H1 (cell line): ENCODE results near the gene OLFM2. TPM values are rescaled to one million over a fixed set of nuclear protein-coding genes. Genes with fewer than 3 reads are reported as not detected.

Experiments used
- CTCF ChIA-PET: fragments of 300-600 bp; sonication (Branson Sonifier 250); formaldehyde crosslinking; loops from one replicate; lab custom pipeline; 2021; ENCODE audit not compliant: partially characterized antibody; lab: Charles Lee
- POLR2A ChIA-PET: fragments of 300-600 bp; sonication (Branson Sonifier 250); formaldehyde crosslinking; loops from one replicate; lab custom pipeline; 2021; ENCODE audit warnings: inconsistent platforms; ENCODE audit not compliant: partially characterized antibody; lab: Charles Lee
- DNase-seq, 2 experiments: peaks; one replicate each; pipeline versions ENCODE4 v3.0.0 to v3.0.0-alpha.2; 2010 to 2022; ENCODE audit warnings: low spot score in 2 of 2, low read depth in 1 of 2, mixed read lengths in 1 of 2
- FAIRE-seq: peaks from 2 replicates; lab custom pipeline; 2011; peaks lifted over from hg19 to GRCh38; lab: Jason Lieb, UNC
- H2AFZ ChIP-seq: 2 replicates; pipeline ENCODE4 v1.8.1; 2012; ENCODE audit warnings: low read length, inconsistent platforms
- H2AK5ac ChIP-seq: 2 replicates; pipeline ENCODE4 v1.6.1; 2013; ENCODE audit warnings: low read depth, low read length
- H2BK120ac ChIP-seq: replicated peaks from 2 replicates; pipeline ENCODE3; 2013; ENCODE audit warnings: low read depth, low read length, inconsistent platforms
- H2BK12ac ChIP-seq: 2 replicates; pipeline ENCODE4 v1.6.1; 2013; ENCODE audit warnings: low read depth, low read length
- H2BK15ac ChIP-seq: 2 replicates; pipeline ENCODE4 v1.6.1; 2013; ENCODE audit warnings: low read length
- H2BK20ac ChIP-seq: 2 replicates; pipeline ENCODE4 v1.6.1; 2013; ENCODE audit warnings: low read length
- H2BK5ac ChIP-seq: 2 replicates; pipeline ENCODE4 v1.6.1; 2013; ENCODE audit warnings: low read depth, low read length
- H3K14ac ChIP-seq: 2 replicates; pipeline ENCODE4 v1.6.1; 2013; ENCODE audit warnings: inconsistent platforms; ENCODE audit not compliant: insufficient read length
- H3K18ac ChIP-seq: 2 replicates; pipeline ENCODE4 v1.6.1; 2013; ENCODE audit warnings: low read length; ENCODE audit errors: extremely low read depth
- H3K23ac ChIP-seq: 2 replicates; pipeline ENCODE4 v1.6.1; 2013; ENCODE audit warnings: inconsistent platforms; ENCODE audit not compliant: insufficient read length
- H3K23me2 ChIP-seq: 2 replicates; pipeline ENCODE4 v1.6.1; 2013; ENCODE audit warnings: low read depth, low read length
- H3K27ac ChIP-seq: 2 replicates; pipeline ENCODE4 v1.6.1; 2011; ENCODE audit warnings: low read depth, low read length, inconsistent platforms
- H3K27me3 ChIP-seq, 4 experiments: replicated peaks in 1 of 4; 1 replicate in 1 of 4; 2 replicates in 3 of 4; pipeline versions ENCODE4 v1.6.1 to v1.8.1; 2011 to 2013; ENCODE audit warnings: low read length in 3 of 4, mild to moderate bottlenecking in 3 of 4, inconsistent platforms in 2 of 4, mixed read lengths in 2 of 4, moderate library complexity in 1 of 4; ENCODE audit not compliant: control insufficient read depth in 3 of 4, insufficient read depth in 3 of 4; ENCODE audit errors: extremely low read depth in 1 of 4
- H3K36me3 ChIP-seq, 4 experiments: 2 replicates each; pipeline versions ENCODE4 v1.6.1 to v1.8.1; 2011 to 2013; ENCODE audit warnings: mild to moderate bottlenecking in 4 of 4, low read length in 3 of 4, moderate library complexity in 2 of 4, control low read depth in 1 of 4, inconsistent platforms in 1 of 4; ENCODE audit not compliant: insufficient read depth in 4 of 4, control insufficient read depth in 2 of 4
- H3K4ac ChIP-seq: replicated peaks from 2 replicates; pipeline ENCODE3; 2013; ENCODE audit warnings: low read length, low read depth, mixed read lengths, inconsistent platforms; ENCODE audit not compliant: insufficient read length
- H3K4me1 ChIP-seq, 4 experiments: replicated peaks in 1 of 4; 1 replicate in 1 of 4; 2 replicates in 3 of 4; pipeline versions ENCODE4 v1.6.1 to v1.8.1; 2011 to 2013; ENCODE audit warnings: low read length in 3 of 4, inconsistent platforms in 2 of 4, mixed read lengths in 1 of 4; ENCODE audit not compliant: insufficient read depth in 4 of 4, control insufficient read depth in 3 of 4
- H3K4me2 ChIP-seq, 2 experiments: 2 replicates each; pipeline versions ENCODE4 v1.6.1 to v1.8.1; 2011 to 2013; ENCODE audit warnings: low read depth in 2 of 2, low read length in 2 of 2, control low read depth in 1 of 2, inconsistent platforms in 1 of 2, mild to moderate bottlenecking in 1 of 2; ENCODE audit not compliant: insufficient read depth in 1 of 2
- H3K4me3 ChIP-seq, 4 experiments: fragments of 200-600, 300-600 bp in 1 of 4; sonication (generic), shearing (Covaris generic), sonication (Bioruptor Twin) in 1 of 4; 2 replicates each; pipeline versions ENCODE4 v1.5.1 to v1.8.1; 2011 to 2016; ENCODE audit warnings: low read length in 4 of 4, low read depth in 3 of 4, control low read depth in 2 of 4, inconsistent platforms in 2 of 4, mild to moderate bottlenecking in 2 of 4, mixed read lengths in 1 of 4, moderate library complexity in 1 of 4; ENCODE audit not compliant: insufficient read depth in 2 of 4; ENCODE audit errors: extremely low read depth in 1 of 4
- H3K56ac ChIP-seq: replicated peaks from 2 replicates; pipeline ENCODE3; 2013; ENCODE audit warnings: low read depth, mild to moderate bottlenecking, mixed read lengths, low read length, inconsistent platforms; ENCODE audit not compliant: insufficient read length
- H3K79me1 ChIP-seq: 2 replicates; pipeline ENCODE4 v1.6.1; 2013; ENCODE audit warnings: low read depth, low read length, control low read depth
- H3K79me2 ChIP-seq, 2 experiments: 2 replicates each; pipeline versions ENCODE4 v1.6.1 to v1.8.1; 2012 to 2013; ENCODE audit warnings: low read length in 2 of 2, mild to moderate bottlenecking in 2 of 2, inconsistent platforms in 1 of 2; ENCODE audit not compliant: insufficient read depth in 2 of 2, control insufficient read depth in 1 of 2
- H3K9ac ChIP-seq, 4 experiments: replicated peaks in 1 of 4; 1 replicate in 1 of 4; 2 replicates in 3 of 4; pipeline versions ENCODE4 v1.6.1 to v1.8.1; 2011 to 2013; ENCODE audit warnings: low read depth in 3 of 4, low read length in 3 of 4, control low read depth in 2 of 4, mild to moderate bottlenecking in 2 of 4, moderate library complexity in 2 of 4, inconsistent platforms in 1 of 4; ENCODE audit errors: extremely low read depth in 1 of 4
- H3K9me3 ChIP-seq, 2 experiments: 2 replicates each; pipeline versions ENCODE4 v1.6.1 to v1.8.1; 2012 to 2013; ENCODE audit warnings: mild to moderate bottlenecking in 2 of 2, moderate library complexity in 2 of 2, control low read depth in 1 of 2, inconsistent platforms in 1 of 2, low read depth in 1 of 2, low read length in 1 of 2, mixed read lengths in 1 of 2; ENCODE audit not compliant: insufficient read depth in 2 of 2
- H4K20me1 ChIP-seq, 2 experiments: replicated peaks in 1 of 2; 2 replicates each; pipeline versions ENCODE3 to v1.8.1; 2011 to 2013; ENCODE audit warnings: inconsistent platforms in 2 of 2, low read length in 2 of 2, mild to moderate bottlenecking in 1 of 2; ENCODE audit not compliant: insufficient read depth in 2 of 2, control insufficient read depth in 1 of 2
- H4K5ac ChIP-seq: 2 replicates; pipeline ENCODE4 v1.6.1; 2013; ENCODE audit warnings: low read length, low read depth, mixed read lengths, inconsistent platforms; ENCODE audit not compliant: insufficient read length
- H4K8ac ChIP-seq: 2 replicates; pipeline ENCODE4 v1.8.0; 2013; ENCODE audit warnings: mild to moderate bottlenecking, moderate library complexity, low read length, inconsistent platforms; ENCODE audit not compliant: insufficient read depth; ENCODE audit errors: extremely low read depth
- H4K91ac ChIP-seq: replicated peaks from 2 replicates; pipeline ENCODE3; 2013; ENCODE audit warnings: low read length, mixed read lengths, inconsistent platforms; ENCODE audit not compliant: insufficient read length
- BRCA1 ChIP-seq: IDR thresholded peaks from 2 replicates; pipeline ENCODE4 v1.6.1; 2012; ENCODE audit warnings: low read depth, low read length, improper control_type of control experiment
- EGR1 ChIP-seq: IDR thresholded peaks from 2 replicates; pipeline ENCODE4 v1.6.1; 2011; ENCODE audit warnings: low read depth, low read length, borderline replicate concordance
- FOSL1 ChIP-seq: IDR thresholded peaks from 2 replicates; pipeline ENCODE4 v1.6.1; 2011; ENCODE audit warnings: mild to moderate bottlenecking, low read depth, low read length, moderate library complexity; ENCODE audit not compliant: insufficient read depth
- KDM5A ChIP-seq: fragments of 200-600 bp; IDR thresholded peaks from 2 replicates; pipeline ENCODE4 v1.7.1; 2012; ENCODE audit warnings: mild to moderate bottlenecking, low read length, inconsistent platforms, mixed read lengths
- MAFK ChIP-seq: IDR thresholded peaks from 2 replicates; pipeline ENCODE4 v1.6.1; 2012; ENCODE audit warnings: low read depth, mild to moderate bottlenecking, improper control_type of control experiment, low read length
- RNF2 ChIP-seq: fragments of 200-900, 300-1000 bp; sonication (generic); IDR thresholded peaks from 2 replicates; pipeline ENCODE4 v1.7.1; 2016; ENCODE audit warnings: borderline replicate concordance, low read depth, mild to moderate bottlenecking, antibody characterized with exemption, low read length; ENCODE audit not compliant: poor library complexity, severe bottlenecking; ENCODE audit errors: missing control alignments
- SP1 ChIP-seq: IDR thresholded peaks from 2 replicates; pipeline ENCODE4 v1.6.1; 2011; ENCODE audit warnings: low read depth, low read length
- SUZ12 ChIP-seq: fragments of 200-600 bp; sonication (generic); IDR thresholded peaks from 2 replicates; pipeline ENCODE4 v1.6.1; 2012; ENCODE audit warnings: mild to moderate bottlenecking, inconsistent platforms, low read length, moderate library complexity, mixed read lengths
- YY1 ChIP-seq: IDR thresholded peaks from 2 replicates; pipeline ENCODE4 v1.6.1; 2011; ENCODE audit warnings: low read depth, mild to moderate bottlenecking, low read length
- WGBS, 2 experiments: shearing (Covaris generic) in 1 of 2; methylation state at CpG; one replicate each; pipeline versions ENCODE4 v1.1.6 to v1.1.7; 2013 to 2015; ENCODE audit warnings: low lambda C conversion rate in 2 of 2, mixed read lengths in 2 of 2, inconsistent platforms in 1 of 2, low coverage in 1 of 2, missing lambda C conversion rate in 1 of 2; ENCODE audit not compliant: insufficient replicate concordance in 2 of 2, insufficient coverage in 1 of 2, insufficient read length in 1 of 2; ENCODE audit errors: extremely low coverage in 1 of 2, missing lambda C conversion rate in 1 of 2; 5-methylcytosine and 5-hydroxymethylcytosine counted together
- polyA plus RNA-seq, 7 experiments: library from polyadenylated mRNA; depleted of rRNA in 3 of 7; stranded (reverse) in 5 of 7; unstranded in 2 of 7; fragments of >200 nt in 5 of 7; fragments of 200-250 nt in 2 of 7; gene quantifications; 1 replicate in 5 of 7; 2 replicates in 1 of 7; 4 replicates in 1 of 7; pipeline versions ENCODE4 v1.2.1 to v1.2.3, GENCODE V29; 2011 to 2013; ENCODE audit warnings: missing spikeins in 2 of 7, mixed read lengths in 2 of 7
- total RNA-seq: library from RNA; stranded (reverse); fragmentation: NEBNext Ultra II Directional; extraction: Animal tissue kit (Norgen Biotek cat#: 25700); gene quantifications from 2 replicates; pipeline ENCODE4 v1.2.1, GENCODE V29; 2021
- TF ChIP-seq, protein P1 (sequence below), 3 experiments: IDR thresholded peaks; 1 replicate in 2 of 3; 2 replicates in 1 of 3; pipeline versions ENCODE4 v1.5.1 to v1.6.1; 2011; ENCODE audit warnings: low read length in 3 of 3, mild to moderate bottlenecking in 3 of 3, inconsistent platforms in 2 of 3, low read depth in 1 of 3, moderate library complexity in 1 of 3; ENCODE audit not compliant: insufficient read depth in 1 of 3; ENCODE audit errors: control extremely low read depth in 1 of 3

OLFM2 gene
- total and polyA plus RNA-seq, 2 of the 8 experiments (the other 6 are each of a cell fraction or from before 2014, with no cell fraction given): 68.2 to 151 TPM

DNA sequence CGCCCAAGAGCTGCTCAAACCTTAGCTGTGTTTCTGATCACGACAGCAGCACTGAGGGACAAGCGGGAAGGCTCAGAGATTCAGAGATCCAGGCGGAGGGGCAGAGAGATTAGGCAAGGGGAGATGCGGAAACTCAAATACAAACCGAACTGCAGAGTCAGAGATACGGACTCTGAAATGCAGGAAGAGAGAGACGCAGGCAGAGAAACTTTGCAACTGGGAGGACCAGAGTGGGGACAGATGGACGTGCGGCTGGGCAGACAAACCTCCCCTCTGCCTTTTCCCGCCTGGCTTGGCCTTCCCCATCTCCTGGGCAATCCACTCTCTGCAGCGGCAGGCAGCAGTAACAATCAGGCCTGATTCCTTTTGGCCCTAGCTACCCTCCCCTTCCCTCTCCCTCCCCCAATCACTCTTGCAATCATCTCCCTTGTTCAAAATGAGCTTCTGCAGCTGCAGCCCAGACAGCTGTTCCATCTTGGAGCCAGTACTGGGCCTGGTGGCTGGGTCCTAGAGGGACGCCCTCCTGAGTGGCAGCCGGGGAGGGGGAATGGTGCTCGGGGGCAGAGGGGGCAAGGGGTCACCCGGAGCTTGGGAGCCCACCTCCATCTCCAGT lies 29.7 kb downstream of the OLFM2 start:
- H3K9ac ChIP-seq: 0 out of 7 replicates have a peak overlapping the region, but pooled peaks of 1 of the 4 experiments have one; percentile 13
- no peak overlapping the region for H3K27ac ChIP-seq
- H3K4ac ChIP-seq: no peak overlapping the region
- H2AFZ ChIP-seq: no peak overlapping the region
- H3K9me3 ChIP-seq: no peaks in the 10 kb centered on the region
- no peak overlapping the region for H2BK12ac ChIP-seq
- POLR2A ChIA-PET: interaction anchor here (0.6 to 1.5 kb wide), 4 partner anchors 8 to 114 kb away, joined by 3 to 6 read pairs (median 3); no protein-coding TSS in a partner anchor
- no peak overlapping the region for H2AK5ac ChIP-seq
- H3K79me1 ChIP-seq: peaks cover 22% of the 10 kb centered on the region
- no peaks in the 10 kb centered on the region; a peak in 1 of 8 replicates for H3K36me3 ChIP-seq
- H3K23me2 ChIP-seq: no peaks in the 10 kb centered on the region; the same call in 1 of the 2 replicates
- no peaks in the 10 kb centered on the region for H3K27me3 ChIP-seq
- FAIRE-seq: no peak
- H3K14ac ChIP-seq: no peak overlapping the region
- H4K8ac ChIP-seq: peak overlapping the region; percentile 78
- no peak overlapping the region for H2BK120ac ChIP-seq
- no peak for DNase-seq
- H2BK15ac ChIP-seq: no peak overlapping the region
- no peak overlapping the region for H4K5ac ChIP-seq
- H2BK20ac ChIP-seq: no peak overlapping the region
- no peak overlapping the region for H2BK5ac ChIP-seq
- H3K23ac ChIP-seq: no peak overlapping the region
- peaks cover 12 to 27% of the 10 kb centered on the region in 2 experiments for H4K20me1 ChIP-seq
- H3K4me1 ChIP-seq: peaks cover 0 to 2% (median 0%) of the 10 kb centered on the region in 4 experiments; a peak in 1 of 7 replicates
- no peak overlapping the region for H4K91ac ChIP-seq
- peaks cover 8 to 37% of the 10 kb centered on the region in 2 experiments for H3K79me2 ChIP-seq
- H3K18ac ChIP-seq: no peak overlapping the region
- no peak overlapping the region for H3K56ac ChIP-seq
- WGBS, 2 experiments: 82% methylated on average over 14 of the region's 16 CpGs; no CpG with 5 or more reads in 1 of the 2 experiments
- no peak overlapping the region for H3K4me2 ChIP-seq
- no peak overlapping the region for H3K4me3 ChIP-seq
- CTCF ChIA-PET: interaction anchor here (4.1 kb wide), 1 partner anchor 23 kb away, joined by 25 read pairs; no protein-coding TSS in a partner anchor
- TF ChIP-seq SP1: no peak
- TF ChIP-seq, protein P1, sequence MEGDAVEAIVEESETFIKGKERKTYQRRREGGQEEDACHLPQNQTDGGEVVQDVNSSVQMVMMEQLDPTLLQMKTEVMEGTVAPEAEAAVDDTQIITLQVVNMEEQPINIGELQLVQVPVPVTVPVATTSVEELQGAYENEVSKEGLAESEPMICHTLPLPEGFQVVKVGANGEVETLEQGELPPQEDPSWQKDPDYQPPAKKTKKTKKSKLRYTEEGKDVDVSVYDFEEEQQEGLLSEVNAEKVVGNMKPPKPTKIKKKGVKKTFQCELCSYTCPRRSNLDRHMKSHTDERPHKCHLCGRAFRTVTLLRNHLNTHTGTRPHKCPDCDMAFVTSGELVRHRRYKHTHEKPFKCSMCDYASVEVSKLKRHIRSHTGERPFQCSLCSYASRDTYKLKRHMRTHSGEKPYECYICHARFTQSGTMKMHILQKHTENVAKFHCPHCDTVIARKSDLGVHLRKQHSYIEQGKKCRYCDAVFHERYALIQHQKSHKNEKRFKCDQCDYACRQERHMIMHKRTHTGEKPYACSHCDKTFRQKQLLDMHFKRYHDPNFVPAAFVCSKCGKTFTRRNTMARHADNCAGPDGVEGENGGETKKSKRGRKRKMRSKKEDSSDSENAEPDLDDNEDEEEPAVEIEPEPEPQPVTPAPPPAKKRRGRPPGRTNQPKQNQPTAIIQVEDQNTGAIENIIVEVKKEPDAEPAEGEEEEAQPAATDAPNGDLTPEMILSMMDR (IDR thresholded peaks at IDR 0.05; ENCODE audit: control extremely low read depth in 1 of 3, insufficient read depth in 1 of 3, low read depth in 1 of 3, low read length in 3 of 3): no peak
- no peak for TF ChIP-seq KDM5A
- no peak for TF ChIP-seq RNF2
- no peak for TF ChIP-seq BRCA1
- no peak for TF ChIP-seq EGR1
- TF ChIP-seq SUZ12: no peak
- no peak for TF ChIP-seq FOSL1
- no peak for TF ChIP-seq YY1
- TF ChIP-seq MAFK: no peak
